ENCODE measurements around the gene FAM161B. TPM values are rescaled to one million over a fixed set of nuclear protein-coding genes. Genes with fewer than 3 reads are reported as not detected.
A peak's percentile ranks its signal among the peaks of the same experiment; 100 is the strongest.

Gene FAM161B
- total RNA-seq, 1 experiment from 2014 or later = 1.6 TPM

DNA sequence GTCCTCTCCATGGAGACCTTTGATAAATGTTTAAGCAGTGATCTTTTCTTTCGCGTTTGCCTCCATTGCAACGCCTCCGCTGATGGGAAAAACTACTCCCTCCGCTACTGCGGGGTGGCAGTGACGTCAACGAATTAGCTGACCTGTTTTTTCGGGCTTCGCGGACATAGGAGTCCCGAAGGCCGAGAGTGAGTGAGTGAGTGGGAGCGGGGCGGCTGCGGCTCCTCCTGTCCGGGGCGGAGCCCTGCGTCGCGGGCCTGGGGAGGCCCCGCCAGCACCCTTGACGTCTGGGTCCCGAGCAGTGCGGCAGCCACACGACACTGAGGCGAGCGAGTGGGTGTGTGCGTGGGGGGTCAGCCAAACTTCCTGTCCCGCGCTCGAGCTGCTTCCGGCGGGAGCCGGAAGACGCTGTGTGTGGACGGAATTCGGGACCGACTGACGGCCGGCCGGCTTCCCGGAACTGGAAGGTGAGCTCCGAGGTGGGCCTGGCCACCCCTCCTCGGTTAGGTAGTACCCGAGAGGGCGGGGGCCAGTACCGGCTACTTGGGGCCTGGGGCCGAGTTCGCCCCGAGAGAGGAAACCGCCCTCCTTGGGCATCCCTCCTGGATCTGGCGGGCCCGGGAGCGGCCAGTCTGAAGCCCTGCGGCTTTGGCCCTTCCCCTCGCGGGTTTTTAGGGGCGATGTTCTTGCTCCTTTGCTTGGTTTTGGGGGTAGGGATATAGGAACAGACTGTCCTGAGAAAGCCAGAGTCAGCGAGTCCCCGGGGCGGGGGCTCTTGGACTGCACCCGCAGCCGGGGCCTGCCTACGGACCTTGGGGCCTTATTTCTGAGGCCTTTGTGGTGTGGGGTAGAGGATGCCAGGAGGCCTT is 63.2 kb downstream of the FAM161B start, which contains the start of gene ZNF410 (continued):
- TF ChIP-seq SRF (IDR thresholded peaks at IDR 0.05; ENCODE audit: low read depth) (peak; percentile 2; the same call in 1 of the 2 replicates), RAD21 (IDR thresholded peaks at IDR 0.05; ENCODE audit: low read depth) (no peak), FOSL1 (IDR thresholded peaks at IDR 0.05; ENCODE audit: low read depth) (peak; percentile 13; the same call in 1 of the 2 replicates), YY1 (IDR thresholded peaks at IDR 0.05; ENCODE audit: extremely low read depth, insufficient replicate concordance, low read depth, low read length) (peak; percentile 31), SIN3A (IDR thresholded peaks at IDR 0.05; ENCODE audit: low read depth) (peak; percentile 92)

- no peaks in the 10 kb centered on the region for H3K27me3 ChIP-seq (ENCODE audit: insufficient read depth, low read length)
- no peak overlapping the region for H3K27ac ChIP-seq (ENCODE audit: low read depth, low read length)
- no peak overlapping the region for H3K4me2 ChIP-seq (ENCODE audit: low read length)
- H3K9me2 ChIP-seq (ENCODE audit: insufficient read depth) = no peaks in the 10 kb centered on the region
- intact Hi-C loops (cut with micrococcal nuclease) = no loop called here
- H4K20me1 ChIP-seq (ENCODE audit: insufficient read depth) = no peaks in the 10 kb centered on the region
- peaks cover 29% of the 10 kb centered on the region for H3K79me2 ChIP-seq (ENCODE audit: insufficient read depth, low read length)
- no peak overlapping the region for H2AFZ ChIP-seq (ENCODE audit: low read depth, low read length, poor library complexity, severe bottlenecking)
- peaks cover 0 to 4% of the 10 kb centered on the region in 2 experiments; a peak in 2 of 4 replicates for H3K36me3 ChIP-seq (ENCODE audit: control insufficient read depth in 1 of 2, insufficient read depth in 2 of 2, low read length in 2 of 2)
- POLR2A ChIA-PET = no interaction called here
- no peak for ATAC-seq
- peaks cover 9 to 27% of the 10 kb centered on the region in 2 experiments for H3K4me1 ChIP-seq (ENCODE audit: control insufficient read depth in 1 of 2, insufficient read depth in 2 of 2, low read length in 2 of 2)
- RAD21 ChIA-PET (ENCODE audit: low non-redundant PET in 1 of 2, low total read pairs in 2 of 2, uncharacterized antibody in 2 of 2, unreplicated experiment in 2 of 2) = no interaction called here
- TF ChIP-seq FOSL1 (IDR thresholded peaks at IDR 0.05; ENCODE audit: low read depth) (no peak), EZH2phosphoT487 (IDR thresholded peaks at IDR 0.05; ENCODE audit: borderline replicate concordance) (no peak), SRF (IDR thresholded peaks at IDR 0.05; ENCODE audit: low read depth) (no peak), TCF7L2 (IDR thresholded peaks at IDR 0.05; ENCODE audit: borderline replicate concordance, extremely low read depth, insufficient read depth, insufficient read length) (no peak), JUND (IDR thresholded peaks at IDR 0.05) (no peak), ELF1 (IDR thresholded peaks at IDR 0.05; ENCODE audit: borderline replicate concordance, low read depth) (no peak), POLR2A (IDR thresholded peaks at IDR 0.05; ENCODE audit: borderline replicate concordance, extremely low read depth, insufficient read depth, insufficient read length) (no peak), YY1 (IDR thresholded peaks at IDR 0.05; ENCODE audit: extremely low read depth, insufficient replicate concordance, low read depth, low read length) (no peak)
- TF ChIP-seq, protein P1, sequence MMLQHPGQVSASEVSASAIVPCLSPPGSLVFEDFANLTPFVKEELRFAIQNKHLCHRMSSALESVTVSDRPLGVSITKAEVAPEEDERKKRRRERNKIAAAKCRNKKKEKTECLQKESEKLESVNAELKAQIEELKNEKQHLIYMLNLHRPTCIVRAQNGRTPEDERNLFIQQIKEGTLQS (IDR thresholded peaks at IDR 0.05) = no peak
- TF ChIP-seq, protein P2, sequence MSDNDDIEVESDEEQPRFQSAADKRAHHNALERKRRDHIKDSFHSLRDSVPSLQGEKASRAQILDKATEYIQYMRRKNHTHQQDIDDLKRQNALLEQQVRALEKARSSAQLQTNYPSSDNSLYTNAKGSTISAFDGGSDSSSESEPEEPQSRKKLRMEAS (IDR thresholded peaks at IDR 0.05) = no peak
- H3K9ac ChIP-seq (ENCODE audit: low read length) = no peak overlapping the region
- no TSS peak for BruUV-seq (replicated peaks)
- DNase-seq (ENCODE audit: low read depth, low spot score) = no peak
- no peak overlapping the region for H3K4me3 ChIP-seq (replicated peaks in 1 of 2; ENCODE audit: low read depth in 1 of 2, low read length in 2 of 2)
- CTCF ChIA-PET = no interaction called here
- H3K9me3 ChIP-seq (ENCODE audit: control insufficient read depth in 1 of 2, insufficient read depth in 1 of 2, low read depth in 1 of 2, low read length in 2 of 2) = no peaks in the 10 kb centered on the region
Measured at GRCh38 chr14:73884438-73885190, 65.3 kb downstream of the FAM161B start.

Other genes with a start within 250 kb of the FAM161B start
- gene PNMA1, start 235.7 kb downstream of the FAM161B start, total RNA-seq (2021; ENCODE audit: unreplicated experiment) = 24.6 TPM
- gene PTGR2, start 98.3 kb downstream of the FAM161B start, total RNA-seq (2021; ENCODE audit: unreplicated experiment) = 22.1 TPM
- 37.6 TPM for gene ZNF410, start 63.2 kb downstream of the FAM161B start, total RNA-seq (2021; ENCODE audit: unreplicated experiment)
- 21.6 TPM for gene COQ6, start 208 bp upstream of the FAM161B start, total RNA-seq (2021; ENCODE audit: unreplicated experiment)
- gene ENTPD5, start 69.2 kb upstream of the FAM161B start, total RNA-seq (2021; ENCODE audit: unreplicated experiment) = 14.4 TPM
- gene BBOF1, start 69.3 kb upstream of the FAM161B start, total RNA-seq (2021; ENCODE audit: unreplicated experiment) = 4.0 TPM
- gene ALDH6A1, start 134.4 kb upstream of the FAM161B start, total RNA-seq (2021; ENCODE audit: unreplicated experiment) = 15.6 TPM
- 9.6 TPM for gene LIN52, start 134.9 kb upstream of the FAM161B start, total RNA-seq (2021; ENCODE audit: unreplicated experiment)

Measured in HCT116 (cell line).